GM12875 (cell line): ENCODE measurements around the gene BAZ1A.

ENCODE experiments used
- H3K4me3 ChIP-seq: one replicate; pipeline ENCODE4 v1.5.1; 2011; ENCODE audit warnings: low read depth, low read length, control low read depth
- CTCF ChIP-seq: IDR thresholded peaks from 2 replicates; pipeline ENCODE4 v1.5.1; 2011; ENCODE audit warnings: low read depth, mild to moderate bottlenecking, control low read depth, inconsistent platforms, low read length, moderate library complexity, borderline replicate concordance; ENCODE audit not compliant: insufficient read depth

Gene BAZ1A

GRCh38 chr14:34782031-34782430 lies 93.1 kb downstream of the BAZ1A start:
- H3K4me3 ChIP-seq, result no peak overlapping the region
- no peak for TF ChIP-seq CTCF

GRCh38 chr14:34781242-34781641 lies 93.9 kb downstream of the BAZ1A start:
- H3K4me3 ChIP-seq, result no peak overlapping the region
- no peak for TF ChIP-seq CTCF

GRCh38 chr14:34780646-34781045 lies 94.5 kb downstream of the BAZ1A start:
- no peak for TF ChIP-seq CTCF
- H3K4me3 ChIP-seq, result no peak overlapping the region

- no peak overlapping the region for H3K4me3 ChIP-seq
- TF ChIP-seq CTCF, result no peak
These were observed 96.4 kb downstream of the BAZ1A start for GRCh38 chr14:34778744-34779143.

GRCh38 chr14:34776611-34777010 lies 98.5 kb downstream of the BAZ1A start:
- no peak overlapping the region for H3K4me3 ChIP-seq
- TF ChIP-seq CTCF, result no peak

GRCh38 chr14:34775922-34776321 lies 99.2 kb downstream of the BAZ1A start:
- TF ChIP-seq CTCF, result no peak
- H3K4me3 ChIP-seq, result no peak overlapping the region

GRCh38 chr14:34775342-34775741 lies 99.8 kb downstream of the BAZ1A start:
- no peak for TF ChIP-seq CTCF
- no peak overlapping the region for H3K4me3 ChIP-seq
